HG02885 (cell line): Measurements from ENCODE around the gene RBM4B.

Source experiments
- ATAC-seq: cut with Tn5 transposase; IDR thresholded peaks from one replicate; pipeline ENCODE4 v1.9.1; 2021; ENCODE audit warnings: mild to moderate bottlenecking; ENCODE audit not compliant: unreplicated experiment, poor library complexity

RBM4B gene

DNA sequence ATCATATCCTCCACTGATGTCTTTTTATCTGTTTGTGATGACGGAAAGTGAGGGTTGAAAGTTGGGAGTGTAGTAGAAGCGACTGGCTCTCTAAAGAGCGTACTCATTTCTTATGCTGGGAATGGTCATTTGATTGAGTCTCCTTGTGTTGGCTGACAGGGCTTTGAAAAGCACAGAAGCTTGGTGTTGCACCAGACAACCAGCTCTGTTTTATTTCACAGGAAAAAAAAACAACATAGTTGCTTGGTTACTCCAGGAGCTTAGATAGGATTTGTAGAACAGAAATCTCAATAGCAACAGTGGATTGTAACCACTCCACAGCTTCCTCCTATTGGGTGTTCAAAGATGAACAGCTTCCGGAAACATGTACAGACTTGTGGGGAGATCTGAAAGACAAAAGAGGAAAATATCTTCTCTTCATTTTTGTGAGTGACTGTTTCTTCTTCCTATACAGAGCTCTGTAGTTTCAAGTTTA is 58.6 kb downstream of the RBM4B start:
- ATAC-seq = no peak

DNA sequence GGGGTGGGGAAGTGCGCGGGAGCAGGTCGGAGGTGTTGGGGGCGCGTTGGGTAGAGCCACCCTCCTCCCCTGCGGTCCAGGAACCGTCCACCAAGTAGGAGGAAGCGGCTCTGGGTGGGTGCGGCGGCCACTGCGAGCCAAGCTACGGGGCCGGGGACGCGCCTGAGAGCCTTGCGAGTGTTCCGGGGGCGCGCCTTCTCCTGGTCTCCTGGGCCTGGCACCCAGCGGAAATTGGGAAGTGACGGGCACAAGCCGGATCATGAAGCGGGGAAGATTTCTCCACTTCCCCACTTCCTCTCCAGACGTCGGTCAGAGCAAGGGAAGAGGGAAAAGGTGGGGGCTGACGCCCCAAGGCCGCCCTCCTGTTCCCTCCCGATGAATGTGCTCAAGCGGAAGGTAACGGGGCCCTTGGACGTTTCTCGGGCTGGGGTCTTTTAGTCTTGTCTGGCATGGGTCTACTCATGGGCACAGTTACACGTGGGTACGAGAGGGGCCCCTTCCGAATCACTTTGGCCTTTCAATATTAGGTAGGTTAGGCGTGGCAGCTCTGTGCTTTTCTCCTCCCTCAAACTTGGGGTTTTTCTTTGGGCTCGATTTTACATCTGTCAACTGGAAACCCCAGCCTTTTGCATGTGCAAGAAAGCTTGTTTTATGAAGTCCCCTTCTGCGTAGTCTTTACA is 60.4 kb downstream of the RBM4B start:
- ATAC-seq = no peak

DNA sequence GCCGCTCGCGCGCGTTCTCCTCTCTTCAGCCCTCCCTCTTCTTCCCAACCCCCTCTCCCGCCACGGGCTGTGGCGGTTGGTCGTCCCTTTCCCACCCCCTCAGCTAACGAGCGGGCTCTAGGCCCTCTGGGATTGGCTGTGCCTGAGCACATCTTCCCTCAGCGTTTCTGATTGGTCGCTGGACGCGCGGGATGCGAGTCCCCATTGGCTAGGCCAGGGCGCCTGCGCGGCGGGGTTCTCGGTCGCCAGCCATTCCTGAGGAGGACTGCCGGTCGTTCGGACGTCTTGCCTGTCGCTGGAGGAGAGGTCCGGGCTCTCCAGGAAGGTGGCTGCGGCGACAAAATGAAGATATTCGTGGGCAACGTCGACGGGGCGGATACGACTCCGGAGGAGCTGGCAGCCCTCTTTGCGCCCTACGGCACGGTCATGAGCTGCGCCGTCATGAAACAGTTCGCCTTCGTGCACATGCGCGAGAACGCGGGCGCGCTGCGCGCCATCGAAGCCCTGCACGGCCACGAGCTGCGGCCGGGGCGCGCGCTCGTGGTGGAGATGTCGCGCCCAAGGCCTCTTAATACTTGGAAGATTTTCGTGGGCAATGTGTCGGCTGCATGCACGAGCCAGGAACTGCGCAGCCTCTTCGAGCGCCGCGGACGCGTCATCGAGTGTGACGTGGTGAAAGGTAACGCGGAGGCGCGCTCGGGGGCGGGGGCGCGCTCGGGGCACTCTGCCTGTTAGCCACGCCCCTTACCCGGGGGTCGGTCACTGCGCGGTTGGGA is 61.1 kb downstream of the RBM4B start, which contains the start of gene RBM14:
TSS of gene RBM14 (plus strand) at position 252 of the 776 bp plus-strand sequence. CDS start at position 343, 91 bp downstream.
- peak; percentile 91 for ATAC-seq
